ENCODE data around the gene SMKR1.
"Not testable (repeated sequence)": the region's sequence is repeated elsewhere in the genome, so short reads cannot be mapped to it uniquely, and the experiment has no call there.

The SMKR1 gene

DNA sequence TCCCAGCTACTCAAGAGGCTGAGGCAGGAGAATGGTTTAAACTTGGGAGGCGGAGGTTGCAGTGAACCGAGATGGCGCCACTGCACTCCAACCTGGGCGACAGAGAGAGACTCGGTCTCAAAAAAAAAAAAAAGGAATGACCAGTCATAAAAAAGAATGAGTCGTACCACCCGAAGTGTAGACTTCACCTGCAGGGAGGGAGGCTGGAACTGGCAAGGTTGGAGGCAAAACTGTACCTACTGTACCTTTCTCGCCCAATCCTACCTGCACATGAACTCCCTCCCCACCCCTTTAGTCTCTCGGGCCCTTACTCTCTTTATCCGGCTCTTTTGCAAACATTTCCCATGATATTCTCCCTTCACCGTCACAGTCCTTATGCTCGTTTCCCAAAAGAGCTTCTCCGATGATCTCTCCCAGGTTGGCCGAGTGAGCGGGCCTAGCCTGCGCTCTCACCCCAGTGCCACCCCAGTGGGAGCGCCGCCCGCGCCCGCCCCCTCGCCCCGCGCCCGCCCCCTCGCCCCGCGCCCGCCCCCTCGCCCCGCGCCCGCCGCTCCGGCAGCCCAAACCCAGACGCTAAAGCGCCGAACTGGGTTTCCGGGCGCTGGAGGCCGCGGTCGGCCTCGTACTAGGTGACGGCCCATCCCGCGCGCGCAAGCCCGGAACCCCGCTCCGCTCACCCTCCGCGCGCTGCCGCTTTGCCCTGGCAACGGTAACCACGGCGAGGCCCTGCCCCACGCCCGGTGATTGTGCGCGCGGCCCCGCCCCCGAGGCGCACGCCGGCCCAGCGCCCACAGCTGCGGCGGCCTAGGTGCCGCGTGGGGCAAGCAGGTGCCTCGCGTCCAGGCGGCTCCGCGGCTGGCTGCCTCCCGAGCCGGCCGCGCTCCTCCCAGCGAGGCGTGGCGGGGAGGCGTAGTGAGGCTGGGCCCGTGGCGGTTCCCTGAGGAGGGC is at the start of gene SMKR1:
TSS of gene SMKR1 (plus strand) at position 772 of the 948 bp plus-strand sequence. CDS start 294 bp downstream, outside the sequence.
- DNase-seq = peak; percentile 94

DNA sequence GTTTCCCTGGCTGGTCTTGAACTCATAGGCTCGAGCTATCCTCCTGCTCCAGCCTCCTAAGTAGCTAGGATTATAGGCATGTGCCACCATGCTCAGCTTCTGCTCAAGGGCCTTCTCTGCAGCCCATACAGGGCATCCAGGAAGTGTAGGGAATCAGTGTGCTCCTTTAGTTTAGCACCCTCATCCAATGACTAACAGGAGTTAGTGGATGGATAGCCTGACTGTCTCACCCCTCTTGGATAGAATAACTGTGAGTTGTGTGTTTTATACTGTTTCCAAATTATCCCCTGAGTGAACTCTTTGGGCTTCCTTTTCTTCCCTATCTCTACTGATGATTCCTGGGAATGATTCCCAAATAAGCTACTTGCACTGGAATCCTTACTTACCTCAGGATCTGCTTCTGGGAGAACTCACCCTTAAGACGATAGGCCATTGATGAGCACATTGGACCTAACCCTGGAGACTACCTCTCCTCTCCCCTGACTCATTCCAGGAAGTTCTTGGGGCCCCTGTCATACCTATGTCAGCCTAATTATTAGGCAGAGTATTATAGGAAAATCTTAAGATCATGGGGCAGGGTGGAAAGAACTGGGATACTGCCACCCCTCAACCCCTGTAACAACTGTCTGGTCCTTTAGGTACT is 49.6 kb upstream of the SMKR1 start:
- no peak for DNase-seq

DNA sequence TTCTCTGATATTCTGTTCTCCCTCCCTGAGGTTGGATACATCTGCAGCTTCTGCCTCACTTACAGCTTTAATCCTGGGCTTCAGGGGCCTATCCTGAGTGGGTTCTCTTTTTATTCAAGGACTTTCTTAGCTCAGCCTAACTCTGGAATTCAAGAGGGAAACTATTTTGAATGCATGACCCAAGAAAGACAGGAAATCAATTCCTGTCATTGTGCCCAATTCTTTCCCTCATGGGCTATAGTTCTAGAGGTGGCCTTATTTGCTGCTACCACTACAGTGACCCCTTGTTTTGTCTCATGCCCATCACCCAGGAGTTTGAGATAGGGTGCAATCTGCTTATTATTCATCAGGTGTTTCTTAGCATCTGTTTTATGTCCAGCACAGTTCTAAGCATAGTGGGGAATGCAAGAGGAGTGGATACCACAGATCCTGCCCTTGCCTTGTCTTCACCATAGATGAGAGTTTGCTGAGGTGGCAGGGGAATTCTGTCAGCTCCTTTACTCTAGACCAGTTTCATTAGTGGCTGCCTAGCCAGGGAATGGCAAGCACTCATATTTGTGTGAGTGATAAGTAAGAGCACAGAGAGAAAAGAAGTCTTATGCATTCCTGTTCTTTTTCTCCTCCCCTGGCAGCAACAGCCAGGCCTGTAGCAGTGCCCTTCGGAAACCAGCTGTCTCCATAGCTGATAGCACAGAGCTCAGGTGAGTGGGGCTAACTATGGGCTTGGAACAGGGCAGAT is 48.7 kb upstream of the SMKR1 start:
- DNase-seq = no peak

DNA sequence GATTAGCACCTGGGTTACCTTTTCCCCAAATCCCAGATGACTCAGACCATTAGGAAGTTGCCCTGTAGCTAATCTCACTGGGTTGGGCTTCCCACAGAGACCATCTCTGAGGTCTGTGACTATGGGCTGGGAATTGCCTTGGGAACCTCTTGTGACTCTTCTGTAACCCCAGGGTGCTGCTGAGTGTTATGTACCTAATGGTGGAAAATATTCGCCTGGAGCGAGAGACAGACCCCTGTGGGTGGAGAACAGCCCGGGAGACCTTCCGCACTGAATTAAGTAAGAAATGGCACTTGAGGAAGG is 48.1 kb upstream of the SMKR1 start:
- peak; percentile 57 for DNase-seq

DNA sequence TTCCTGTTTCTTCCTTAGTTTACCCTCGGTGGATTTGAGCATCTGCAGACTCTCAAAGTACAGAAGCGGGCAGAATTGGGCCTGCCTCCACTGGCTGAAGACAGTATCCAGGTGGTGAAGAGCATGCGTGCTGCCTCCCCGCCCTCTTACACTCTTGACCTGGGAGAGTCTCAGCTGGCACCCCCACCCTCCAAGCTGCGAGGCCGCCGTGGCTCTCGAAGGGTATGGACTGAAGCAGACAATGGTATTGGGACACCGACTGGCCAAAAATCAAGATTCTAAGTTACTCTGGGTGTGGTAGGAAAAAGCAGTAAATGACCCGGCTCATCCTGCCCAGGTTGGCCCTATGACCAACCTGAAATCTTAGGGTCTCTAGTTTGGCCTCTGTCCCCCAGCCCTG is 45.9 kb upstream of the SMKR1 start:
- DNase-seq = no peak

DNA sequence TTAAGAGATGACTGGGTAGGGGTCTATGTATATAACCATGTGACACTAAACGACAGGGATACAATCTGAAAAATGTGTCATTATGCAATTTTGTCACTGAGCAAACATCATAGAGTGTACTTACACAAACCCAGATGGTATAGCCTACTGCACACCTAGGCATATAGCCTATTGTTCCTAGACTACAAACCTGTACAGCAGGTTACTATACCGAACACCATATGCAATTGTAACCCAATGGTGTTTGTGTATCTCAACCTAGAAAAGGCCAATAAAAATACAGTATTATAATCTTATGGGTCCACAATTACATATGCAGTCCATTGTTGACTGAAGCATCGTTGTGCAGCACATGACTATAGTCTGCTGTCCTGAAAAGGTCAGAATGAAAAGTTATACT is 45.2 kb upstream of the SMKR1 start:
- DNase-seq = peak; percentile 47

DNA sequence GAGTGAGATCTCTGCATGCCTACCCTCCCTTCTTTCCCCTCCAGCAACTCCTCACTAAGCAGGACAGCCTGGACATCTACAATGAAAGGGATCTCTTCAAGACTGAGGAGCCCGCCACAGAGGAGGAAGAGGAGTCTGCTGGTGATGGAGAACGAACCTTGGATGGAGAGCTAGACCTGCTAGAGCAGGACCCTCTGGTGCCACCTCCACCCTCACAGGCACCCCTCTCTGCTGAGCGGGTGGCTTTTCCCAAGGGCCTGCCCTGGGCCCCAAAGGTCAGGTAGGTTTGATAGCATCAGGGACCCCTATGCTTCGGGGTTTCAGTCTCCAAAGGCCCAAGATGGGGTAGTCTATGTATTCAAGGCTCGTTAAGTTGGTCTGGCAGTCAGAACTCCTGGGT is 44.2 kb upstream of the SMKR1 start:
- DNase-seq = no peak

DNA sequence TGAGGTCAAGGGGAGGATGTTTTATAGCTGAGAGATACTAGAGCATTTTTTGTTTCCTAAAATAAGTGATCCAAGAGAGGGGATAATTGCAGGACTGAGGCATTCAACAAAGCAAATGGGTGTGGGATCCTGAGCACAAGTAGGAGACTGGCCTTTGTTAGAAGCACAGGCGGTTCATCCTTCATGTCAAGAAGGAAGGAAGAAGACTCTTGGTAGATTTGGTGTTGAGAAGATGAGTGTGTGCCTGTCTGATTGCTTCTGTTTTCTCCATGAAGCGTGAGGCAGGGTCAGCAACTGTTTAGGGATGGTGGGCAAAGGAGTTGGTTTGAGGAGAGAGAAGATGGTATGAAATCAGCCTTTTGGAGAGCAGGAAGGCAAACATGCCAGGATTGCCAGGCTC is 40.5 kb upstream of the SMKR1 start:
- no peak for DNase-seq

DNA sequence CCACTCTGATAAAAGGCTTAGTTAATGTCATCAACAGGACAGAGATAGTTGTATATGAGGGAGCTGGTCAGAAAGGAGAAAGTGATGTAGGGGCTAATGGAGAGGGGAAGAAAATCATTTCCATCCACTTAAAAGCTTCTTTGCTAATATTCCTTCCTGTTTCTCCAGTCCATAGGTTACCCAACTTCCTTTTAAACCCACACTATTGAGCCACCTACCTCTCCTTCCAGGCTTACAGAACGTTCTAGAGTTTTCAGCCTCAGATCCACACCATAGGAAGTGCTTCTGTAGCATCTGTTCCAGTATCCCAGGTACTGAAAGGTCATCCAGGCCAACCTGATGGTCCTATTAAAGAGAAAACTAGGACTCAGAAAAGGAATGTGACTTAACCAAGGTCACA is 39.9 kb upstream of the SMKR1 start:
- DNase-seq = no peak

DNA sequence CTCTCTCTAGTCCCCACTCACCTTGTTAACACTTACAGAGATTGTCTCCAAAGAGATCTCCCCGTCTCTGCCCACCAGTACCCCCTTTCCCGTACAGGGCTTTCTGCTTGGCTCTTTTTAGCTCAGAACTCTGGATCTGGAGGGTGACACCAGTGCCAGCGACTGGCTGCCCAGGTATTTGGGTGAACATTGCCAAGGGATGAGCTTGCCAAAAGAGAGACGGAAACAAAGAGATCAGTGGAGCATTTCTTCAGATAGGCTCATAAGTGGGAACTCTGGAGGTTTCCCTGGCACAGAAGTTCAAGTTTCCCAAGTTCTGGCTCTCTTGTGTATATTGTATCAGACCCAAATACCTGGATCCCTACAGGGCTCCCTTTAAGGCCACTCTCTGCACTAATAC is 38.1 kb upstream of the SMKR1 start:
- DNase-seq = no peak

DNA sequence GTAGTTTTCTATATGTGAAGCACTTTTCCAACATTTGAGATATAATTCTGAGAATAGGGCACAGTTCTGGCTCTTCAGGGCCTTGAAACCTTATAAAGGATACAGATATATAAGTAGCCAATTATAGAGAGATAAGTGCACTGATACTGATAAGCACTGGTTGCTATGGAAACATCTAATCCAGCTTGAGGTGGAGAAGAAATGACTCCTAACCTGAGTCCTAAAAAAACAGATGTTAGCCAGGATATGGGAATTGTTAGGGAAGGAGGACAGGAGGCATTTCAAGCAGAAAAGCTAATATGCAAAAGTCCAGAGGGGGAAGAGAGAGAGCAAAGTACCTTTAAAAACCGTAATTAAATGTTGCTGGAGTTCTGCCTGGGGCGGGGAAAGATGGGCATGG is 37.3 kb upstream of the SMKR1 start:
- DNase-seq = peak; percentile 51

DNA sequence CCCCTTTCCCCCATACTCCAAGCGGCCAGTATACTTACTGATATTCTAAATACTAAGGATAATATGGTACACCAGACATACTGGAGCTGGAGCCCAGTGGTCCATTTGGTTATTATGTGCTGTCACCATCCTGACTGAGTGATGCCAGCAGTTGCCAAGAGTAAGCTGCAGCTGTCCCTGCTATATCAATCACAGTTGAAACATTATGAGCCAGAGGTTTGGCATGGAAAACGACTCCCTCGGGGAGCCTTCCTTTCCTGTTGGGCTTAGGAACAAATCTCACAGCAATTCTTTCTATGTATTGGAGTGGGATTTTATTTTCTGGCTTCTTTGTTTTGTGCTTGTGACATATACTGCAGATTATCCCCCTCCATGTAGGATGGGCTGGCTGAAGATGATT is 35.5 kb upstream of the SMKR1 start:
- no peak for DNase-seq

DNA sequence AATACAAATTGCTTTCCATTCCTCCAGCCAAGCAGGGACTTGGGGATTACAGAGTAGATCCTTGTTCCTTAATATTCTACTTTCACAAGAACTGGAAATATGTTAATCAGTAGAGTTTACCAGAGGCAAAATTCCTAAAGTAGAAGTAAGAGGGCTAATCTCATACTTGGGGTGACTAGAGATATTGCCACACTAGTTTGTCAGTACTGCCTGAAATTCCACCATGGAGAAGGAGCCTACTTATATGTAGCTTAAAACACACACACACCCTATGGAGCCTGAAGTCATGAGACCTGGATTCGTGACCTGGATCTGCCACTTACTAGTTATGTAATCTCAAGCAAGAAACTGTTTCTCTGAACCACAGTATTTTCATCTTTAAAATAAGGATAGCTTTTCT is 34.2 kb upstream of the SMKR1 start:
- DNase-seq = no peak

DNA sequence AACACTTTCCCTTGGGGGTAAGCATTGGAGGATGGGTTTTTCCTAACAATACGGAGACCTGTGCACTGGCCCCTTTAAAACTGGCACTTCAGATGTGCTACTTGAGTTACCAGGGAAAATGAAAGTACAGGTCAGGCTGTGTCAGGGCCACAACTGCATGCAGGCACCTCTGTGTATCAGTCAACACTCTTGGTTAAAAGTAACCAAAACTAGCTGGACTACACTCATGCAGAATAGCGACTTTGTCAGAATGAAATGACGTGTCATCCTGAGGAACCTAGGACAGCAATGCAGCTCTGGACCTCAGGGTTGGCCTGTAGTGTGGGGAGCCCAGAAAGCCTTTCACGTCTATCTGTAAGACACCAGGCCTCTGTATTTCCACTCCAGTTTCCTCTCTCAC is 33.8 kb upstream of the SMKR1 start:
- no peak for DNase-seq

DNA sequence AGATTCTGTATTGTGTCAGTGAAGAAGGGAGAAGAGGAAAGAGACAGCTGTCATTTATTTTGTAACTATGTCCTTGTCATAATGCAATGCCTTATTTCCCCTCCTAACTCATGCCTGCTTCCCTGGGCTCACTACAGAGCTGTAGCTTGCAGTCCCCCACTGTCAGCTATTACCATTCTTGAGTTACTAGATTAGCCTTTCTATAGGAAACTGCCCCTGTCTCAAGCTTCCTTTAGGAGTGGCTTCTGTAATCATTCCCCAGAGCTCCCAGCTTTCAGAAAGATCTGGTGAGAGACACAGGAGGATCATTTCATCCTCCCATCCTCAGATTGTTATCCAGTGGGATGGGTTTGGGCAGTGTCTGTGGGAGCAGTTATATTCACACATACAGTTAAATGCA is 32.4 kb upstream of the SMKR1 start:
- DNase-seq = no peak

DNA sequence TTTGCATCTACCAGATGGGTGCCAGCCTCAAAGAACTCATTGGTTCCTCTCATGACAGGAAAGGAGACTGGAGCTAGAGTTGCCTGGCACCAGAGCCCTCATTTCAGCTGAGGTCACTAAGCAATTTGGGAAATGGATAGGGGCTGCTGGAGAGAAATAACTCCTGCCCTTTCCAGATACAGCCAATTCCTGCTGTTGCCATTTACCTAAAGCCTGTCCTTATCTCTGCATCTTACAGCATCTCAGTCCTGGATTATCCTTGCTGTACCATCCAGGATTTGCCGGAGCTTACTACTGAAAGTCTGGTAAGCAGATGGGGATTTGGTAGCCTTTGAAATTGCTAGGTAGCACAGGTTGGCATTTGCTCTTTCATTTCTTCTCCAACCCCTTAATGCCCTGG is 31.9 kb upstream of the SMKR1 start:
- no peak for DNase-seq

DNA sequence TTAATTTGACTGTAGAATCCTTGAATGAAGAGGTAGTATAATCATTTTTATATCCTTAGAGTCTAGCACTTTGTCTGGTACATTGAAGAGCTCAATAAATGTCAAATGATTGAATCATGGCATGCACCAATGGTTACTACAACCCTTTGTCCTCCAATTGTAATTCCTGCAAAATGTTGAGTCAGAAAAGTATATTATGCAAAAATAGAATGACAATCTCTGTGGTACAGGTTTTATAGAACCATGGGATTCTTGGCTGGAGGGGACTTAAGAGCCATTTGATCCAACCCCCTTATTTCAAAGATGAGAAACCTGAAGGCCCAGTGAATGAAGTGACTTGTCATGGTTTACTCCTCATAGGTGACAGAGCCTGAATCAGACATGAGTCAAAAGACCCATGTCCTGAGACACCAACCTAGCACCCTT is 30.9 kb upstream of the SMKR1 start:
- DNase-seq = no peak

DNA sequence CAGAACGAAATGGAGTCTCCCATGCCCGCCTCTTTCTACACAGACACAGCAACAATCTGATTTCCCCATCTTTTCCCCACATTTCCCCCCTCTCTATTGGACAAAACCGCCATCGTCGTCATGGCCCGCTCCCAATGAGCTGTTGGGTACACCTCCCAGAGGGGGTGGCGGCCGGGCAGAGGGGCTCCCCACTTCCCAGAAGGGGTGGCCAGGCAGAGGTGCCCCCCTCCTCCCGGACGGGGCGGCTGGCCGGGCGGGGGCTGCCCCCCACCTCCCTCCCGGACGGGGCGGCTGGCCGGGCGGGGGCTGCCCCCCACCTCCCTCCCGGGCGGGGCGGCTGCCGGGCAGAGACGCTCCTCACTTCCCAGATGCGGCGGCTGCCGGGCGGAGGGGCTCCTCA is 26.4 kb upstream of the SMKR1 start:
- DNase-seq = not testable (repeated sequence)

DNA sequence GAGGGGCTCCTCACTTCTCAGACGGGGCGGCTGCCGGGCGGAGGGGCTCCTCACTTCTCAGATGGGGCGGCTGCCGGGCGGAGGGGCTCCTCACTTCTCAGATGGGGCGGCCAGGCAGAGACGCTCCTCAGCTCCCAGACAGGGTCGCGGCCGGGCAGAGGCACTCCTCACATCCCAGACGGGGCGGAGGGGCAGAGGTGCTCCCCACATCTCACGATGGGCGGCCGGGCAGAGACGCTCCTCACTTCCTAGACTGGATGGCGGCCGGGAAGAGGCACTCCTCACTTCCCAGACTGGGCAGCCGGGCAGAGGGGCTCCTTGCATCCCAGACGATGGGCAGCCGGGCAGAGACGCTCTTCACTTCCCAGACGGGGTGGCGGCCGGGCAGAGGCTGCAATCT is 25.9 kb upstream of the SMKR1 start:
- not testable (repeated sequence) for DNase-seq

DNA sequence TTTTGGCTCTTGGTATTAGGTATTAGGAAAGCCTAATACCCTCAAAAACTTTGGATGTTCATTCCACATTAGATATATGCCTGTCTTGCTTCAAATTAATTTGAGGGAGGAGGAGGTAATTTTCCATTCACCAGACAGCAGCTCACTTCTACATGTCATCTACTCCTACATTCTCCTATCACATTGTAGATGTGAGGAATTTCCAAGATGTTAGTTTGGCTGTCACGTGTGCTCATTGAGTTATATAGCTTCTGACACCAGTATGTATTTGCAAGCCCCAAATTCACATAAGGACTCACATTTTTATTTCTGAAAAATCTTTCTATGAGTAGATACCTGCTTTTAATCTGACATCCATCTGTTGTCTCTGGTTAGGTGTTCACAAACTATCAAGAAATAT is 22.5 kb upstream of the SMKR1 start:
- DNase-seq = no peak

DNA sequence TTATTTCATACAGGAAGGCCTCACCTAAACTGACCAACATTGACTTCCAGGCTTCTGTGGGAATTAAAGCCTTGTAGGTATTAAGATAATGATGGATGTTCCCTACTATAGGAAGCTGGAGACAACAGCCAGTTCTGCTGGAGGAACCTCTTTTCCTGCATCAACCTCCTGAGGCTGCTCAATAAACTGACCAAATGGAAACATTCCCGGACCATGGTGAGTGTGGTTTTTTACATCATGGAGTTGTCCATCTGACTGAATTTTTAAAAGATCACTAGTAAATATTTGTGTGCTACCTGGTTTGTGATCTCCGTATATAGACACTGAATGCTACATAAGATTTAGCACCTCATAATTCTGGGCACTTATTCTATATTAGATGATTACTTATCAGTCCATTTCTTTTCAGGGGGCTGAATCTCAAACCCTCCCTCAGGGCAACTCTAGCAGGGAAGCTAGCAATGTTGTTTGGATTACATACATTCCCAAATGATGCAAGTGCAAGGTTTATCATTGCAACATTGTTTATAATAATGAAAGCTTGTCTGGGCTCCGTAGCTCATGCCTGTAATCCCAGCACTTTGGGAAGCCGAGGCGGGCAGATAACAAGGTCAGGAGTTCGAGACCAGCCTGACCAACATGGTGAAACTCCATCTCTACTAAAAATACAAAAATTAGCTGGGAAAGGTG is 21.5 kb upstream of the SMKR1 start:
- DNase-seq = no peak

DNA sequence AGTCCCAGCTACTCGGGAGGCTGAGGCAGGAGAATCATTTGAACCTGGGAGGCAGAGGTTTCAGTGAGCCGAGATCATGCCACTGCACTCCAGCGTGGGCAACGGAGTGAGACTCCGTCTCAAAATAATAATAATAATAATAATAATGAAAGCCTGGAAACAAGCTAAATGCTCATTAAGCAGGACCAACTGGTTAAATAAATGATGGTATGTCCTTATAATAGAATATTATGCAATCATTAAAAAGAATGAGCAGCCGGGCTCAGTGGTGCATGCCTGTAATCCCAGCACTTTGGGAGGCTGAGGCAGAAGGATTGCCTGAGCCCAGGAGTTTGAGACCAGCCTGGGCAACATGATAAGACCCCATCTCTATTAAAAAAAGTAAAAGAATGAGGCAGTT is 21.0 kb upstream of the SMKR1 start:
- DNase-seq = not testable (repeated sequence)

DNA sequence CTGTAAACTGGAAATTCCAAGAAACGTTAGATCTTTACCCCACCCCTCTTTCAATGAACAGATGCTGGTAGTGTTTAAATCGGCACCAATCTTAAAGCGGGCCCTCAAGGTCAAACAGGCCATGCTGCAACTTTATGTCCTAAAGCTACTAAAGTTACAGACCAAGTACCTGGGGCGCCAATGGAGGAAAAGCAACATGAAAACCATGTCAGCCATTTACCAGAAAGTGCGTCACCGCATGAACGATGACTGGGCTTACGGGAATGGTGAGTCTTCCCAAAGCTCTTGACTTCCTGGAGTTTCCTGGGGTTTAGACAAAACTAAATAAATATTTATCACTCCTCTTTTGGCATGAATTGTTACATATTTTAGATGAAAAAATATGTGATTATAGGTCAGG is 19.6 kb upstream of the SMKR1 start:
- DNase-seq = no peak

Measured in NCI-H69 (cell line).